NK-92 treated with Interleukin-12 subunit alpha and Interleukin-12 subunit beta, amount 100 ng/mL, for 24 hours (cell line): ENCODE measurements around the gene MFN2.
"Not testable (repeated sequence)": the region's sequence is repeated elsewhere in the genome, so short reads cannot be mapped to it uniquely, and the experiment has no call there.

Experiments used
- DNase-seq: peaks from one replicate; lab custom pipeline; 2025; lab: John Stamatoyannopoulos, UW

The MFN2 gene

DNA sequence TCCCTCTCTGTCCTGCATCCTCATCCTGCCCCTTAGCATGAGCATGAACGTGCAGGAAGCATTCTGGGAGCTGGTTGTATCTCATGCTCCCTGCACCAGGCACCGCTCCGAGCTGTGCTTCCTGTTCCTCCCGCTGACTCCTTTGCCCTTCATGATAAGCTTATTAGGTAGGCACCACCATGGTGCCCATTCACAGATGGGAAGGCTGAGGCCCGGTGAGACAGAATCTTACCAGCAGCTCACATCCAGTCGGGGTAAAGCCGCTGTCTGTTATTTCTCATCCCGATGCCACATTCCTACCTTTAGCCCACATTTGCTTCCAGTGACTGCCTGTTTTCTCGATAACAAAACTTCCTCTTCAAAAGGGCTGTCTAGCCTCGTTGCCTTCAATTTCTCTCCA, 46.3 kb downstream of the MFN2 start:
- DNase-seq, result no peak

DNA sequence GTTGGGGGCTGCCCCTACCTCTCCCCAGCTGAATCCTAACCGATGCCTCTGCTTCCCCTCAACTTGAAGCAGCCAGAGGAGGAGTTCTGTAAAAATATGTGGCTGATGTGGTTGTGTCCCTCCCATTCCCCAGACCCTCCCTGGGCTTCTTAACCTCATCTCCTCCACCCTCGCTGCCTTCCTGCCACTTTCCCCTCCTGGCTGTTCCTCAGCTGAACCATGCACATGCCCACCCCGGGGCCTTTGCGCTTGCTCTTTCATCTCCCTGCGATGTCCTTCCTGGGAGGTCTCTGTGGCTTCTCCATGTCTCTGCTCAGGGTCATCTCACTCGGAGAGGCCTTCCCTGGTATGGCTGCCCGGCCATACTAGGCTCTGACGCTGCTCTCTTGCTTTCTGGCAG, 48.0 kb downstream of the MFN2 start:
- DNase-seq, result no peak

DNA sequence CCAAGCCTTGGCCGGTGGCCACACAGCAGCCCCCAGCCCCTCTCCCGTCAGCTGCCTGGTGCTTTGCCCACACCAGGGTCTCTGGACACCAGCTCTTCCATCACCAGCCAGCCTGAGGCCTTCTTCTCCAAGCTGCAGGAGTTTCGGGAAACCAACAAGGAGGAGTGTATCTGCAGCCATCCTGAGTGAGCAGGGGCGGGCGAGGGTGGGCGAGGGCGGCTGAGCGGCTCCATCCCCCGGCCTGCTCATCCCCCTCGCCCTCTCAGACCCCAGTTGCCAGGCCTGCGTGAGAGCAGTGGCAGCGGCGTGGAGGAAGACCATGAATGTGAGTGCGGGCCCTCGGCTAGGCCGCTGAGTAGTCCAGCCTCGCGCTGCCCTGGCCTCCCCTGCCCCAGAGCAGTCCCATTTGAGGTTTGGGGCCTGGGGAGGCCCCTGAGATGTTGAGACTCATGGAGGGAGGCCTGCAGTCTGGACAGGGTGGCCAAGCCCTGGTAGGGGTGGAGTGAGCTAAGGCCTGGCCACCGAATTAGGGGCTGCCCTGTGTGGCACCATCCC, 48.8 kb downstream of the MFN2 start:
- no peak for DNase-seq

DNA sequence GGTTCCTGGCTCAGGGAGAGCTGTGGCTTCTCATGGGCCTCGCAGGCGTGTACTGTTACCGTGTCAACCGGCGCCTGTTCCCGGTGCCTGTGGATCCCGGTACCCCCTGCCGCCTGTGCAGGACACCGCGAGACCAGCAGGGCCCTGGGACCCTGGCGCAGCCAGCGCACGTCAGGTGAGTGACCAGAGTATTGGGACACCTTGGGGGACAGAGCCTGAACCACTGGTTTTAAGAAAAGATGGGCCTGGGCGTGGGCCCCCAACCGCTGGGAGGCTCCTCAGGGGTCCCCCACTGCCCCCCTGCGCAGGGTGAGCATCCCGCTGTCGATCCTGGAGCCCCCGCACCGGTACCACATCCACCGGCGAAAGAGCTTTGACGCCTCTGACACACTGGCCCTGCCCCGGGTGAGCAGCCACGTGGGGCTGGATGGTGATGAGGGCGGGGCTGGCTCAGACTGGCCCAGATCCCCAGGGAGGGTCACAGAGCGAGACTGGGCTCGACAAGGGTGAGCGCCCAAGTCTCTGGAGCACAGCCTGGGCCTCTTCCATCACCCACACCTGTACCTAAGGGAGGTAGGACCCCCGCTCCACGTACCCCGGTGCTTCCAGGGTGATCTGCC, 49.6 kb downstream of the MFN2 start:
- no peak for DNase-seq

DNA sequence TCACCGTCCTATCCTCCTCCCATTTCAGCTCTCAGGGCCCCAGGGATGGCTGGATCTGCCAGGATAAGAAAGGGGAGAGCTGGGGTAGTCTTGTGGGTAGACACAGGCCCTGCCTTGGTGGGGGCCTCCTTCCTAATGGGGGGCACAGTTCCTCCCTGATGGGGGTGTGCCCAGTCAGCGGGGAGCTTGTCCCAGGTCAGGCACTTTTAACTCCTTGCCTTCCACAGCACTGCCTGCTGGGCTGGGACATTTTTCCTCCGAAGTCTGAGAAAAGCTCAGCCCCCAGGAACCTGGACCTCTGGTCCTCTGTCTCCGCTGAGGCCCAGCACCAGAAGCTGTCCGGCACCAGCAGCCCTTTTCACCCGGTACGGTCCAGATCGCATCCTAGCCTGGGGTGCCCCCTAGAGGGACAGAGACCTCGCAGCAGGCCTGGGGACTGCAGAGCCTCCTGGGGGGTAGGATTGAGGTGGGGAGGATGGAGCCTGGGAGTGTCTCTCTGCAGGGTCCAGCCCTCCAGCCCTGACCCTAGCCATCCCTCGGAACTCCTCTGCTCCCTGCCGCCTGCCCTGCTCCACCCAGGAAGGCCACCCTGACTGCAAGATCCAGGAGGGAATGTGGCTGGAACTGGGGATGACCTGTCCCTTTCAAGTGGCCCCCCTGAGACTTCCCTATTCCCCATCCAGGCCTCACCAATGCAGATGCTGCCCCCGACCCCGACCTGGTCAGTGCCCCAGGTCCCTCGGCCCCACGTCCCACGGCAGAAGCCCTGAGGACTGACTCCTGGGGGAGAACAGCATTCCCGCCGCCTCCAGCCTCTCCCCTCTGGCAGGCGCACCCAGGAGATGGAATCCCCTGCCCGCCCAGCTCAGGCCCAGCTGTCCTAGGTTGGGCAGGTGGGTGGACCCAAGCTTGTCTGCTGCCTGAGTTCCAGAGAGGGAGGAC, 51.1 kb downstream of the MFN2 start:
- no peak for DNase-seq

DNA sequence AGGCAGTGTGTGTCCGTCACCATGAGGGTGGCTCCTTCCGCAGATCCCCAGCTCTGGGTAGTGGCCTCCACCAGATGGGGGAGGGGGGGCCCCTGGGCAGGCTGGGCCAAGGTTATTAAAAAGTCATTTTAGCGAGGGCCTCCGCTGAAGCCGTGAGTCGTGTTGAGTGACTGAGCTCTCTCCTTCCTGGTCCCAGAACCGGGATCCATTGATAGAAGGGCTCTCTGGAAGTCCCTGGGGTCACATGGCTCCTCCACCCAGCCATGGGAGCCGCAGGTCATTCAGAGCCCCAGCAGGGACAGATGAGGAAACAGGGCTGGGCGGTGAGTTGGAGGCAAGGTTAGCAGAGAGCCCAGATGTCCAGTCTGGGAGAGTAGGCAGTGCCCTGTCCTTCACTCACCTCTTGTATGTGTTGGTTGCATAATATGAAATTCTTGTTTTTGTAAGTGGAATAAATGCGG, 51.9 kb downstream of the MFN2 start:
- DNase-seq, result no peak

DNA sequence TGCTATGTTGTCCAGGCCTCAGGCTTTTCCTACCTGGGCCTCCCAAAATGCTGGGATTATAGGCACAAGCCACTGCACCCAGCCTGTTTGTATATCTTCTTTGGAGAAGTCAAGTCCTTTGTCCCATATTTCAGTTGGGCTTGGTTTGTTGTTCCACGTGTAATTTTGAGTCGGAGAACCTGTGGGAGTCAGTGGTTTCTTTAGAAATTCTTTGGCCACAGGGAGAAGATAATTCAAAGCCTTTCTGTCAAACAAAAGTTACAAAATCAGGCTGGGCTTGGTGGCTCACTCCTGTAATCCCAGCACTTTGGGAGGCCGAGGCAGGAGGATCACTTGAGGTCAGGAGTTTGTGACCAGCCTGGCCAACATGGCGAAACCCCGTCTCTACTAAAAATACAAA, 53.2 kb downstream of the MFN2 start:
- DNase-seq, result not testable (repeated sequence)

DNA sequence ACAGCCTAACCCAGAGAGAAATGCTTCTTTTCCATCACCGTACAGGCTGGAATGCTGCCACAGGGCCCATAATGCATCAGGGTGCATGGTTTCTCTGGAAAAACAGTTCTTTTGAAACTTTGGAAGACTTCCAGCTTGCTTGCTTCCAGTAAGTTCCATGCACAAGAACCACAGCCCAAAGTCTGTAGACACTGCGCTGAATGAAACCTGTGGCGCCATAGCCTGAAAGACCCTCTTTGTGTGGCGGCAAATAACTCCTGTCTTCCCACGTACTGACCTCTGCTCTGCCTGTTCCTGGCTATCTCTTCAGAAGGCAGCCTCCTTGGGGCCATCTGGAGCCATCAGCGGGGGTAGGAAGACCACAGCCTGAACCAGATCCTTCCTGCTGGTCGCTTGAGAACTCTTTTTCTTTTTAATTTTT, 54.1 kb downstream of the MFN2 start:
- DNase-seq, result no peak

DNA sequence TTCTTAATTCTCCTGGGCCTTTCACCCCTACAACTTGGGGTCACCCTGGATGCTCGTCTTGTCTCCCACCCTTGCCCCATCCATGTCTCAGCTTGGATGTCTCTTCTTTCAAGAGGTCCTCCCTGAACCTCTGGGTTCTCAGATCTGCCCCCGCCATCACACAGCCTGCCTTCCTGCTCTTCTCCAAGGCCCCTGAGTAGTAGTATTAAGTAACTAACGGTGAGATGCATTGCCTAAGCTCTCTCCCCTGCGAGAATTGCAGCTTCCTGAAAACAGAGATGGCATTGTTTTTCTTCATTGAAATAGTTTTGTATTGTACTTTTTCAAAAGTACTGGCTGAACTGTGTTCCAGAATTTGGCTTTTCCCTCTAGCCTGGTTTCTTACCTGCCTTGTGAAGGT, 55.1 kb downstream of the MFN2 start:
- DNase-seq, result no peak

DNA sequence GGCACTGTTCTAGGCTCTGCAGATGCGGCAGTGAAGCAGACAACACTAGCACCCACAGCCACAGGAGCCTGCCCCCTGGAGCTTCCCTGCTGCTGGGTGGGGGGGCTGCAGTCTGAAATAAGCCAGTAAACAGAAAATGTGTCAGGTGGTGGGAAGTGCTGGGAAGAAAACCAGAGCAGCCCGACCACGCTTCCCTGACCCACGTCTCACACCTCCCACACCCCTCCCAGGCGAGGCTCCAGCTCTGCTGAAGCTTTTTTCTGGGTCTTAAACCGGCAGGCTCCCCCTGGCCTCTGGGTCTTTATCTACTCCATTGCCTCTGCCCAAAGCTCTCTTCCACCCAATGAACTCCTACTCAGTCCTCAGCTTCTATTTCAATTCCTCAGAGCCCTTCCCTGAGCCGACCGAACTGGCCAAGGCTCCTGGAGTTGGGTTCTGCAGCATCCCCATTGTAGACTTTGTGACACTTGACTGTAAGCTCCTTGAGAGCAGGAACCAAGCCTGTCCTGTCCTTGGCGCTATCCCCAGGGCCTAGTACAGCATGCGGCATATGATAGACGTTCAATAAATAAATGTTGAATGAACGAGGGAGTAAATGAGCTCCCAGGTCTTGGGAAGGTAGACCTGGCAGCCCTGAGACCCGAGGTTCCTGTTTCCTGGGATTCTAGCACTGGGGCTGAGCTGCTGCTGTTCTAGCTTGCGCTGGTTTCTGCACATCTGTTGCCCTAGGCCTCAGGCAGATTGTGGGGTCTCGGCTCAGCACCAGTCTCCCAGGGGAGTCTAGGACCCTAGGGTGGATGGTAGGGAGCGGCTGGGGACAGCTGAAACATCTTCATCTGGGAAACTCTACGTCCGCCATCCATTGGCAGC, 57.5 kb downstream of the MFN2 start:
- DNase-seq, result no peak

DNA sequence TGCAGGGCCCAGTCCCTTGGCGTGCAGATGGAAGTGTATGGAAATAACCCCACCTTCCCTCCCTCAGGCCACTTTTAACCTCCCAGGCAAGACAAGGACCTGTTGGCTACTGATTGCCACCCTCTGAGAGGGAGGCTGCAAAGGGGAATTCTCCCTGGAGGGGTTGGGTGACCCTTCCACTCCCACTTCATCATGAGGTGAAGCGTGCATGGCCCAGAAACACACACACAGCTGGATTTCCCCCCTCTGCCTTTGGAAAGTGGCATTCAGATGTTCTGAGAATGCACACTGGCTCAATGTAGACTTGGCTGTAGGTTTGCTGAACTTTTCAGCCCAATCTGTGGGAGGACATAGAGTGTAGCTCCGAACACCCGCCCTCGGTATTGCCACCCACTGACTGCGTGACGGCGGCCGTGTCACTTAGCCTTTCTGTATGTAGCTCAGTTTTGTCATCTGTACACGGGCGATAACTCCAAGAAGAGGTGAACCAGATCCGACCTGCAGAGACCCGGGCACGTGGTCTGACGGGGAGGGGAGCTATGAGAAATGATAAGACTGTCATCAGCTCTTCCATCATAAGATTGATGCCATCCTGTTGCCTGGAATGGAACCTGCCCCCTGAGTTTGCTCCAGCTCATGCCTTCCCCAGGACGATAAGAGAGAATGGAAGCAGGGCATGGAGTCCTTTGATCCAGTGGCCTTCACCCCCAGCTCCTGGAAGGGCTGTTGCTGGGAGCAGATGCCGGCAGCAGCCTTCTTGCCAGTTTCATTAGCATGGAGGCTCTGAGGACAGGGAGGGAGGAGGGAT, 58.3 kb downstream of the MFN2 start:
- no peak for DNase-seq

DNA sequence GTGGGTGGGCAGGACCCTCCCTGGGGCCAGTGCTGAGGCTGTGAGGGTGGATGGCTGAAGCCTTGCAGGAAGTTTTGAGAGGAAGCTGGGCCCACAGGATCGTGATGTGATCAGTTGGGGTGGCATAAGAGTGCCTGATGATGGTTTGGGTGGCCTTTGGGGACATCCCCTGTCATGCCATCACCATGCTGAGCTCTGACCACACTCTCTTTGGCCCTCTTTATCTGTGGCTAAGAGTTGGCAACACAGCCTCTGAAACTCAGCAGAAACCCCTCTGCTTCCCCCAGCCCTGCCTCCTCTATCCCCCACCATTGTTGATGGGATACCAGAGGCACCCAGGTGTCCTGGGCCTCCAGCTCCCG, 58.9 kb downstream of the MFN2 start:
- DNase-seq, result no peak

DNA sequence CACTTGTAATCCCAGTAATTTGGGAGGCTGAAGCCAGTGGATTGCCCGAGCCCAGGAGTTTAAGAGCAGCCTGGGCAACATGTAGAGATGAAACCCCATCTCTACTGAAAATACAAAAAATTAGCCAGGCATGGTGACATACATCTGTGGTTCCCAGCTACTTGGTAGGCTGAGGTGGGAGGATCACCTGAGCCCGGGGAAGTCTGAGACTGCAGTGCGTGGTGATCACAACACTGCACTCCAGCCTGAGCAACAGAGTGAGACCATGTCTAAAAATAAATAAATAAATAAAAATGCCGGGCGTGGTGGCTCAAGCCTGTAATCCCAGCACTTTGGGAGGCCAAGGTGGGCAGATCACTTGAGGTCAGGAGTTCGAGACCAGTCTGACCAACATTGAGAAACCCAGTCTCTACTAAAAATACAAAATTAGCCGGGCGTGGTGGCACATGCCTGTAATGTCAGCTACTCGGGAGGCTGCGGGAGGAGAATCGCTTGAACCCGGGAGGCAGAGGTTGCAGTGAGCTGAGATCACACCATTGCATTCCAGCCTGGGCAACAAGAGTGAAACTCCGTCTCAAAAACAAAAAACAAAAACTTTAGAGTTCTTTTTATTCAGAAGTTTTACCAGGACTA, 59.7 kb downstream of the MFN2 start:
- not testable (repeated sequence) for DNase-seq

DNA sequence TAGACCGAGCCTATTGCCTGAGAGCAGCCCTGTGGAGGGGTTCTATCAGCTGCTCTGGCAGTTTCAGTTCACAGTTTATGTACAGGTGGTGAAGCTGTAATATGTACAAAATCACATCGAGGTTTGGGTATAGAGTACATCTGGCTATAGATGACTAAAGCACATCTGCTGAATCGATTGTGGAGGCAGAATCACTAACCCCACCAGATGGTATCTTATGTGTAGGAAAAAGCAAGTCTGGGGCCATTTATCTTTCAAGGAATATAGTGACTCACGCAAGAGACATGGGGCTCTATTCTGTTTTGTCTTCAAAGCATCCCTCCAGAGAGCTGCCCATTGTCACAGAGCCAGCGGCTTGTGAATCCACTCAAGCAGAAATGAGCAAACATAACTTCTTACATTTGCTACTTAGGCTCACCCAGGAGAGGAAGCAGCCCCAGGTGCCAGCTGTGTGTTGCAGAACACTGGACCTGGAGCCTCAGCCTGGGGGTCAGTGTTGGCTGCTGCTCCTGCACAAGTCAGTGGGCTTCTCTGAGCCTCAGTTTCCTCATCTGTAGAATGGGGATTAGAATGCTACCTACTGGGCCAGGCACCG, 60.3 kb downstream of the MFN2 start:
- DNase-seq, result no peak

DNA sequence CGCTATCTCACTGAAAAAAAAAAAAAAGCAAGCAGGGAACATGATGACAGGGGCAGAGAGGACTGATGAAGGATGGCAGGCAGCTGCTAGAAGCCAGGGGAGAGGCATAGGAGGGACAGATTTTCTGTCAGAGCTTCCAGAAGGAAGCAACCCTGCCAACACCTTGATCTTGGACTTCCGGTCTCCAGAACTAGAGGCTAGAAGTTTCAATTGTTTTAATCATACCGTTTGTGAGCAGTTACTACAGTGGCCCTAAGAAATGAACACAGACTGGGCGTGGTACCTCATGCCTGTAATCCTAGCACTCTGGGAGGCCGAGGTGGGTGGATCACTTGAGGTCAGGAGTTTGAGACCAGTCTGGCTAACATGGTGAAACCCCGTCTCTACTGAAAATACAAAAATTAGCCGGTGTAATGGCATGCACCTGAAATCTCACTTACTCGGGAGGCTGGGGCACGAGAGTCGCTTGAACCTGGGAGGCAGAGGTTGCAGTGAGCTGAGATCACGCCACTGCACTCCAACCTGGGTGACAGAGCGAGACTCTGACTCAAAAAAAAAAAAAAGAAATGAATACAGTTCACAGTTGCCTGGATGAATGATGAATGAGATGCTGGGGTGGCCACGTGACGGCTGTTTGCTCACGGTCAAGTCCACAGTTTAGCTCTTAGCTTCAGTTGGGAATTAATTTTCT, 64.1 kb downstream of the MFN2 start:
- DNase-seq, result not testable (repeated sequence)

DNA sequence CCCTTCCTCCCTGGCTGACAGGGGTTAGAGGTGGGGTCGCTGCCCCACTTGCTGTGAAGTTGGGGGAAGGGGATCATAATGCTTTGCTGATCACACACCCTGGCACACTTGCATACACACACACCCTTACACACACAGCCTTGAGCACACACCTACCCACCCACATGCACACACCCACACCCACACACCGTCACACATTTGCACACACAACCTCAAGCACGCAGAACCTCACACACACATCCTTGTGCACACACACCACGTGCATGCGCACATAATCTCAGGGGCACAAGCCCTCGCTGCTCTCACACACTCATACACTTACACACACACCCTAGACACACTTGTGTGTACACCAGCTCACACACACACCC, 66.5 kb downstream of the MFN2 start:
- no peak for DNase-seq

DNA sequence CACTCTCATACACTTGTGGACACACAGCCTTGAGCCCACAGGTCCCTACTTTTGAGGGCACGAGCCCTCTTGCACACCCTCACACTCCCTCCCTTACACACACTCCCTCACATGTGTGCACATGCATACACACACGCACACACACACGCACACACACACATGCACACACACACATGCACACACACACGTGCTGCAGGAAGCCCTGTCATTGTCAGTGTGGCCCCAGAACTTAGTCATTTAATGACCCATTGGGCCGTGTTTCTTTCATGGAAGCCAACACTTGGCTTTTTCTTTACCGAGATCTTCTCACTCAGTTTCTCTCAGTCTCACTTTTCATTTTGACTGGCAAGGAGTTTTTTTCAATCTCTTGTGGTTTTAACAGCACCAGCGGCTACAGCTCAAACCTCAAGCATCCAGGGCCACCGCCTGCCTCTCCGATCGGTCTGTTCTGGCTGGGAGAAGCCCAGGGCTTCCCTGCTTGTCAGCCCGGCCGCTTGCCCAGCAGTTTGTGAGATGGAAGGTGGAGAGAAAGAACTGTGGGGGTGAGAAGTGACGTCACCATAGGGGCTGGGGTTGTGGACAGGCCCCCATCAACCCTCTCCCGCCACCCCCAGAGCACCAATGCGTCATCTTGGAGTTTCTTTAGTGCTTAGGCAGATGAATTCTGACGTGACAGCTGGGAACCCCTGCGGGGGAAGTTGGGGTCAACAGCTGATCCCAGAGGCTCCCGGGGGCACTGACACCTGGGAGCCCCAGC, 67.1 kb downstream of the MFN2 start:
- peak; percentile 36 for DNase-seq

DNA sequence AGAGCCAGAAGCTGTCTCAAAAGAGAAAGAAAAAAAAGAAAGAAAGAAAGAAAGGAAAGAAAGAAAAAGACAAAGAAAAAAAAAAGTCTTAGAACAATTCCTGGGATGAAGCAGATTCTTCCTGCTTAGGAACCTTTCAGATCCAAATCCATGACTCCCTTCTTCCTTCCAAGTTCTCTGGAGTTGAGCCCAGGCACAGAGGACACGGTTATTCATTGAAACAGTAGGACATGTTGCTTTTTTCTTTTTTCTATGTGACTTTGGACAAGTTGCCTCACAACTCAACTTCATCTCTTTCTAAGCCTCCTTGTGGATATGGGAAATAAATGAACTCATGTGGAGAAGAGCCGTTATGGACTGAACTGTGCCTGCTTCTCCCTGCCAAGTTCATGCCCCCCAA, 68.1 kb downstream of the MFN2 start:
- DNase-seq, result no peak

DNA sequence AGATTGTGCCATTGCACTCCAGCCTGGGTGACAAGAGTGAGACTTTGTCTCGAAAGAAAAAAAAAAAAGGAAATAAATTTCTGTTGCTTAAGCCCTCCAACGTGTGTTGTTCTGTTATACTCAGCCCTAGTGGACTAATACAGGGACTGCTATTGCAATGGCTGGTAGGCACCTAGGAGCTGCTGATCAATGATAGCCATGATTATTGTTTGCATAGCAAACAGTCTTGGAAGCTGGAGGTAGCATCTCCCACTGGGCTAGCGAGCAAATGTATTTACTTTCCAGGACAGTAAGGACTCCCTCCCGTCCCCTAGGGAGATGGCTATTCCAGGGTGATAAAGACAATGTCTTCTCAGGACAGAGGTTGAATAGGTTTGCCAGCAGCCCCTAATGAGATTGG, 69.4 kb downstream of the MFN2 start:
- no peak for DNase-seq
